ENCODE results near the gene S100Z.
A peak's percentile ranks its signal among the peaks of the same experiment; 100 is the strongest.
"Not testable (repeated sequence)": the region's sequence is repeated elsewhere in the genome, so short reads cannot be mapped to it uniquely, and the experiment has no call there.

S100Z gene

DNA sequence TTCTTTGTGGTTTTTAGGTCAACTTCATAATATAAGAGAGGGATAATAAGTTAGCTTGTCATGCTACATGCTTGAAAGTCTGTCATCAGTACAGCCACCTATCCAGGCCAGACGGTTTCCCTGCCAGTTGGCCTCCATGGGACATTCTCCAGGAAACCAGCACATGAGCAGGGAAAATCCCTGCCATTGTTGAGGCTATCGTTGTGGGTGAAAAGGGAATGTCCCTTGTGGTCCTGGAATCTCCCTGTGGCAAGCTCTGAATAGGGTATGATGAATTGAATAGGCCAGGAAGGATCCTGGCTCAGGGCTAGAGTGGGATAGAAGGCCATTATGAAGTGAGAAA is 18.7 kb upstream of the S100Z start:
- no peak for DNase-seq

DNA sequence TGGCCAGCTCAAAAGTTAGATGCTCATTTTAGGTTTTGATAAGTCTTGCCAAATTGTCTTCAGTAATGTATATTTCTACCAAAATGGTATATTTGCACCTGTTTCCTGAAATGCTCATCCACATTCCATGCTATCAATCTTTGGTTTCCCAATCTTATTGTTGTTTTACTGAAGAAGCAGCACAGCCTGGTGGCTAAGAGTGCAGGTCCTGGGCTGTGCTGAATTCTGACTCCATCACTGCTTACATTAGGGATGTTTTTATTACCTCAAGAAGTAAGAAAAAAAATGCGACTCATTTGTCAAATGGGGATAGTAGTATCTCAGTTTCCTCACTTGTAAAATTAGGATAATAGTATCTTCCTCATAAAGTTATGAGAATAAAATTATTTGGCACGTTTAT is 13.6 kb upstream of the S100Z start:
- DNase-seq: no peak

DNA sequence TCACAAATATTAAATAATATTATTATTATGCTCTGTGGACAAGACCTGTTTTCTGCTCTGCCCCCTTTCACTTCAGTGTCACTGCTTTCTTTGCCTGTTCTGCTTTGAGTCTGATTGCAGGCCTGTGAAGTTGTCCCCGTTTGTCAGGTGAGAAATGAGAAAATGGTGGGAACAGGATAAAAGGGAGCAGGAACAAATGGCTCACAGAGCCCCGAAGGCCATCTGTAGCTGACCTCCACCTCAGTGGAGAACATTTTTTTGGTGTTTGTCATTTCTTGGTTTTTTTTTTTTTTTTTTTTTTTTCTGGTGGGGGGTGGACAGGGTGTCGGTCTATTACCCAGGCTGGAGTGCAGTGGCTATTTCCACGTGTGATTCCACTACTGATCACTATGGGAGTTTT is 13.2 kb upstream of the S100Z start:
- no peak for DNase-seq

DNA sequence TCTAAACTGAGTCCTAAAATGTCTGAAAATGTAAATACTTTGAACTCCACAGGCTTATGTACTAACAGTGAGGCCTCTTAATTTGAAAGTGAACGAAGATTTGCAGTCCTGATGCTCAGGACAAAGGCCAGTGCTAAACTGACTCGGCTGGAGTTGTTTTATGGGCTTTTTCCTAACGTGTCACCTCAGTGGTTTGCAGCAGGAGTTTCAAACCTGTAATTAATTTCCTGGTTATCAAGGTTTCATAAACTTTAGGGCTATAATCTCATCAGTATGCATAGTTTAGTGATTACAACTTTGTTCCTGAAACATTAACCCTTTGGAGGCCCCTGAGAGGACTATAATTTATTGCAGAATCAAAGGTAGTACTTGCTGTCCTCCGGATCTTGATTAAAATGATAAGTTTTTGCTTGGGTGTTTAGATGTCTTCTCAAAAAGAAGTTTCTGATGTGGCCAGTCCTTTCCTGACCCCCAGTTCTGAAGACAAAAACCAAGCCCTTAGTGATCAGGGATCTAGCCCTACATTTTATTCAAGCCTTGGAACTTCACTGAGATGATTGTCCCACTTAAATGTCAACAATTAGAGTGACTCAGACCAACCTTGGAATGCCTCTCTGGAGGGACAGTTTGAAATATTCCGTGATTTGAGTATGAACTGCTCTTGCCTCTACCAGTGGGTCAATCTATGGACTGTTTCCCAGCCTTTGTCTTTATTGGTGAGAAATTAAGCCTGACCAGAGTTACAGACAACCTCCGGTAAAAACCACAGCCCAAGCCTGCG is 11.1 kb upstream of the S100Z start:
- no peak for DNase-seq

DNA sequence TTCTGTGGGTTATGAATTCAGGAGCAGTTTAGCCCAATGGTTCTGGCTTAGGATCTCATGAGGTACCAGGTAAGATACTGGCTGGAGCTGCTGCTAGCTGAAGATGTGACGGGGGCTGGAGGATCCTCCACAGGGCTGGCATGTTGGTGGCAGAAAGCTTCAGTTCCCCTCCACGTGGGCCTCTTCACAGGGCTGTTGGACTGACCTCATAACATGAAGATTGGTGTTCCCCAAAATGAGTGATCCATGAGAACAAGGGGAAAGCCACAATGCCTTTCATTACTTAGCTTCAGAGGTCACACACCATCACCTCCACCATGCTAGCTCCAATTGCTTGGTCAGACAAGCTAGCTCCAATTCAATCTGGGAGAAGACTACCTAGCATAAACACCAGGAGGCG is 8.5 kb upstream of the S100Z start:
- no peak for DNase-seq

DNA sequence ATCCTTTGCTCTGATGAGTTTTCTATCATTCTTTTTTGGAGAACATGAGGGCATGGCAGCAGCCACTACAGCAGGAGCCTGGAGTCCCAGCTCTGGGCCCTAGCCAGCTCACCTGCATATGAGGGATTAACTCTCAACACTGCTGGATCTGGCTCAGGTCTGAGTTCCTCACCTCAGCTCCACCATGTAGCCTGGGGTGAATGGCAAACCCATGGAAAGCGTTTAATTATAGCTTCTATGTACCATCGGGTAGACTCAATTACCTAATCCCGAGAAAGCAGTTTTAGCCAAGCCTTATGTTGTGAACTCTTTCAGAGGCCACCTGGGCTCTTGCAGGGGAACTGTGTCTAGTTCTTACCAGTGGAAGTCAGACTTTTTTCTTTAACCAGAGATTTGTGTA is 3.9 kb upstream of the S100Z start:
- DNase-seq: no peak

DNA sequence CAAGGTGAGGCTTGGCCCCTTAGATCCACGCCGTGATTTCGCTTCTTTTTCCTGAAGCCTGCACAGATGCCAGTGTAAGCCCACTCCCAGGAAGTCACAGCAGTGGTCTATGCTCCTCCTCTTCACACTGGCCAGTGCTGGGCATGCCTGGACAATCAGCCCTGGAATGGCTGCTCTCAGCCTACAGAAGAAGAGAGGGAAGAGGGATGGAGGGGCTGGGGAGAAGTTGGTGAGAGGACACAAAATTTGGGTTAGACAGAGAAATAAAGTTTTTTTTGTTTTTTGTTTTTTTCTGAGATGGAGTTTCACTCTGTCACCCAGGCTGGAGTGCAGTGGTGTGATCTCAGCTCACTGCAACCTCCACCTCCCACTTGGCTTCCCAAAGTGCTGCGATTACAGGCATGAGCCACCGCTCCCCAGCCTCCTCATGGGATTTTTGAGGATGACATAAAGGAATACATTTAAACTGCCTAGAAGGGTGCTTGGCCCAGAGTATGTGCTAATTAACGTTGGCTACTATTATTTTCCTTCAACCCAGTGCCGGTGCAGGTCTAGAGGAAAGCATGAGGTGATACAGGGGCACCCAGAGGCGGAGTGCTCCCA is 830 bp downstream of the S100Z start:
- DNase-seq: no peak

DNA sequence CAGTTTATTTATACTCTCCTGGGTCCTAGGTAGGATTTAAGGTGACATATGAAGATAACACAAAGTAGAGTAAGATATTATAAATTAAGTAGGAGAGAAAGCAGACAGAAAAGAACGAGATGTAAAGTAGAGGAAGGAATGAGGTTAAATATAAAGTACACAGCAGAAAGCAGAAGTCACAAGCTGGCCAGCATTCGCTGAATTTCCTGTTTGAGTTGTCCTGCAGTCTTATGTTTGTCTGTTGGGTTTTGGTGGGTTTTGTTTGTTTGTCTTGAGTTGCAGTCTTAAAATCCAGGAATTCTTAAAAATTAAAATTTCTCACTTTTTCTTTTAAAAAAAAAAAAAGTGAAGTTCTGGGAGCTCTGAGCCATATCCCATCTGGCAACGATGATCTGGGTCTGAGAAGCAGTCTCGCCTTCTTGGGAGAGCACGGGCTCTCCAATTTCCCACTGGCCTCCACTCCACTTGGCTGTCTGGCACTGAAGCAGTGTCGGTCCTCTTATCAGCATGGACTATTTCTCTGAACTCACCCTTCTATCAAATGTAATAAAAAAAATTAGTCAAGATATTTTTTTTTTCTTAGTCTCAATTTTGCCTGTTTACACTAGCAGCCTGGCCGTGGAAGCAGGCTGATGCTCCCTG is 2.0 kb downstream of the S100Z start:
- no peak for DNase-seq

DNA sequence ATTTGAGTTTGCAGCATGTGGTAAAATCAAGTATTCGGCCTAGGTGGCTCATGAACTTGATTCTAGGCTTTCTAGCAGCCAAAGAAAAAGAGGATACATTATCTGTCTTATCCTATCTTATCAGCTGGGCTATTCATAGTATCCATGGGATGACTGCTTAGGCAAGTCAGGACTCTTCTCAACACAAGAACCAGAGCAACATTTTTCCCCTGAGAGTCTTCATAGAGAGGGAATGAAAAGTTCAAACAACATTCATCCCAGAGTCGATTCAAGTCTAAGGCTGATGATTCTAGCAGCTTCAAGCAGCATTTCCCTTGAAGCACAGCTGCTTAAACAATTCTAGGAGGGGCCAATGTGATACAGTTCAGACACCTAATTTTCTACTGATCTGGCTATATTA is 3.0 kb downstream of the S100Z start:
- no peak for DNase-seq

DNA sequence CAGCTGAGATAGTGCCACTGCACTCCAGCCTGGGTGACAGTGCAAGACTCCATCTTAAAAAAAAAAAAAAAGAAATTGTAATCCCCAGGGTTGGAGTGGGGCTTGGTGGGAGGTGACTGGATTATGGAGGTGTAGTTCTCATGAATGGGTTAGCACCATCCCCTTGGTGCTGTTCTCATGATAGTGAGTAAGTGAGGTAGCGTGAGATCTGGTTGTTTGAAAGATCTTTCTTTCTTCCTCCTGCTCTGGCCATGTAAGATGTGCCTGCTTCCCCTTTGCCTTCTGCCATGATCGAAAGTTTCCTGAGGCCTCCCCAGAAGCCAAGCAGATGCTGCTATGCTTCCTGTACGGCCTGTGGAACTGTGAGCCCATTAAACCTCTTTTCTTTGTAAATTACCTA is 3.9 kb downstream of the S100Z start:
- DNase-seq: not testable (repeated sequence)

DNA sequence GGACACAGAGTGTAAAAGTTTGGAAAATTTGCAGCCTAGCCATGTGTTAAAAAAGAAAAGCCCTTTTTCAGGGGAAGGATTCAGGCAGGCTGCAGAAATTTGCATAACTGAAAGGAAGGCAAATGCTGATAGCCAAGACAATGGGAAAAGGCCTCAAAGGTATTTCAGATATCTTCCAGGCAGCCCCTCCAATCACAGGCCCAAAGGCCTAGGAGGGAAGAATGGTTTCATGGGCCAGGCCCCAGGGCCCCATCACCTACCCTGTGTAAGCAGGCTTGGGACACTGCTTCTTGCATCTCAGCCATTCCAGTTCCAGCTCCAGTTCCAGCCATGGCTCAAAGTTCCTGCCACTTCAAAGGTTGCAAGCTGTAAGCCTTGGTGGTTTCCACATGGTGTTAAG is 4.8 kb downstream of the S100Z start:
- DNase-seq: no peak

DNA sequence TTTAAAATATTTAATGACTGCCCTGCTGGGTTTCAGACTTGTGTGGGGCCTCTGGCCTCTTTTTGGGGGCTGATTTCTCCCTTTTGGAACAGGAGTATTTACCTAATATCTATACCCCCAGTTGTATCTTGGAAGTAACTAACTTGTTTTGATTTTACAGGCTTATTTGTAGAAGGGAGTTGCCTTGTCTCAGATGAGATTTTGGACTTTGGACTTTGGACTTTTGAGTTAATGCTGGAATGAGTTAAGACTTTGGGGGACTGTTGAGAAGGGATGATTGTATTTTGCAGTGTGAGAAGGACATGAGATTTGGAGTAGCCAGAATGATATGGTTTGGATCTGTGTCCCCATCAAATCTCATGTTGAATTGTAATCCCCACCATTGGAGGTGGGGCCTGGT is 5.7 kb downstream of the S100Z start:
- not testable (repeated sequence) for DNase-seq

DNA sequence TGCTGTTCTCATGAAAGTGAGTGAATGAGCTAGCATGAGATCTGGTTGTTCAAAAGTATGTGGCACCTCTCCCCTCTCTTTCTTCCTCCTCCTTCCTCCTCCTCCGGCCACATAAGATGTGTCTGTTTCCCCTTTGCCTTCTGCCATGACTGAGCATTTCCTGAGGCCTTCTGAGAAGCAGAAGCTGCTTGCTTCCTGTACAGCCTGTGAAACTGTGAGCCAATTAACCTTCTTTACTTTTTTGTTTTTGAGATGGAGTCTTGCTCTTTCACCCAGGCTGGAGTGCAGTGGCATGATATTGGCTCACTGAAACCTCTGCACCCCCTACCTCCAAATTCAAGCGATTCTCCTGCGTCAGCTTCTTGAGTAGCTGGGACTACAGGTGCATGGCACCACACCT is 6.1 kb downstream of the S100Z start:
- DNase-seq: no peak

DNA sequence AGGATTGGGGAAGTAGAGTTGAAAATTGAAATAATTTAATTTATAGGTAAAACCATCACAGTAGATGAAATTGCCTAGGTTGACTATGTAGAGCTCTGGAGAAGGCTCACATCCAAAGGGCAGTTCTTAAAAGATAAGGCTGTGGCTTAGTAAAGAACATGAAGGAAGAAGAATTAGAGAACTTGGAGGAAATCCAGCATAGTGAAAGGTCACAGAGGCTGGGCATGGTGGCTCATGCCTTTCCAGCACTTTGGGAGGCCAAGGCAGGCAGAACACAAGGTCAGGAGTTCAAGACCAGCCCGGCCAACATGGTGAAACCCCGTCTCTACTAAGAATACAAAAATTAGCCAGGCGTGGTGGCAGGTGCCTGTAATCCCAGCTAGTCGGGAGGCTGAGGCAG is 7.0 kb downstream of the S100Z start:
- DNase-seq: not testable (repeated sequence)

DNA sequence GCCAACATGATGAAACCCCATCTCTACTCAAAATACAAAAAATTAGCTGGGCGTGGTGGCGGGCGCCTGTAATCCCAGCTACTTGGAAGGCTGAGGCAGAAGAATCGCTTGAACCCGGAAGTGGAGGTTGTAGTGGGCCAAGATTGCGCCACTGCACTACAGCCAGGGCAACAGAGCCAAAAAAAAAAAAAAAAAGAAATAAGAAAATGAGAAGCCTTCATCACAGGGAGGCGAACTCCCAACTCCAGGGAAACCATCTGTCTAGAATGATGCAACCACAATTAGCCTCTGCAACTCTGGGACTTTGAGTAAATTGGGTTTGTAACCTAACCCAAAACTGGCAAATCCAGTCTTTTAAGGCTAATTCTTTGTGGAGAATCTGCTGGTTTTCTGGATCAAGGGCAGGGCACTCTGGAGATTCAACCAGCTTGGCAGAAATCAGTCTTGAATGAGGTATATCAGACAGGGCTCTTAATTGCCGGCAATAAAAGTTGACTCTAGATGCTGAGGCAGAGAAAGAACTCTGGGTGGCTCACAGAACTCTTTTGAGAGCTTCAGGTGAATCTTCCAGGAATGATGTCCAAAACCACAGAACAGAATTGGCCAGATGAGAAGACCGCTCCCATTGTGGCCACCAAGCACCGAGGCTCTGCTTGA is 9.9 kb downstream of the S100Z start:
- no peak for DNase-seq

DNA sequence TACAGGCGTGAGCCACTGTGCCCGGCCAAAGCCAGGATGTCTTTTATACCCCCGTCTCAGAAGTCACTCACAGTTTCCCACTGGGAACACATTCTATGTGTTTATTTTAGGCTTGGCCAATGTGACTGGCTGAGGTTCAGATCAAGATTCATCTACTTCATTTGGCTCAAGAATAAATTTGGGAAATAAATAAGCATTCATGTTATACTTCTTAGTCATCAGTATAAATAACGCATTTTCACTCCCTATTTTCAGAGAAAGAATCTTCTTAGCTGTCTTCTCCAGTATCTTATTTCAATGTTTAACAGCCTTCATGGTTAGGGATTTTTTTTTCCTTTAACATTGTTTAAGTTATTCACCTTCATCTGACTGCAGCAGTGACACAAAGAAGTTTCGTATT is 11.8 kb downstream of the S100Z start:
- no peak for DNase-seq

DNA sequence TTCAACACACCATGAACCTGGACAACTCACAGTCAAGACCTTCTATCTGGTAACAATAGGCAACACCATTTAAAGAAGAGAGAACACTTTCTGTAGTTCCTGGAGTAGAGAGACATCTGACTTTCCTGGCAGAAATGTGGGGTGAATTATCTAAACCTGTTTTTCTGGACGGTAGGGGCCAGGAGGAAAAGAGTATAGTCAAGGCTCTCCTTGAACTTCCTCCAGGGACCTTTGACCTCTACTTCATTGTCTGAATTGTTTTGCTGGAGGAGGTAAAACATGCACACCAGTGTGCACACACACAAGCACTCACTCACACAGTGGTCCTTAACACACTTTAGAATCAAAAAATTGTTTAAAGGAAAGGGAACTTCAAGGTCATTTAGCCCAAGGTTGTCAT is 13.2 kb downstream of the S100Z start:
- DNase-seq: no peak

DNA sequence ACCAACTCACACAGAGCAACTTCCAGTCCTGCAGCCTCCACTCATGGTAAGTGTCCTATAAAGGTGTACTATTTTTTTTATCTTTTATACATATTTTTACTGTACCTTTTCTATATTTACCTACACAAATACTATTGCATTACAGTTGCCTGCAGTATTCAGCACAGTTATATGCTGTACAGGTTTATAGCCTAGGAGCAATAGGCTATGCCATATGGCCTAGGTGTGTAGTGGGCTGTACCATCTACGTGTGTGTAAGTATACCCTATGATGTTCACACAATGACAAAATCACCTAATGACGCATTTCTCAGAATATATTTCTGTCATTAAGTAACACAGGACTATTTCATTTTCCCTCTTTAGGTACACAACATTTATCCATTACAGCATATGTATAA is 16.7 kb downstream of the S100Z start:
- DNase-seq: no peak

DNA sequence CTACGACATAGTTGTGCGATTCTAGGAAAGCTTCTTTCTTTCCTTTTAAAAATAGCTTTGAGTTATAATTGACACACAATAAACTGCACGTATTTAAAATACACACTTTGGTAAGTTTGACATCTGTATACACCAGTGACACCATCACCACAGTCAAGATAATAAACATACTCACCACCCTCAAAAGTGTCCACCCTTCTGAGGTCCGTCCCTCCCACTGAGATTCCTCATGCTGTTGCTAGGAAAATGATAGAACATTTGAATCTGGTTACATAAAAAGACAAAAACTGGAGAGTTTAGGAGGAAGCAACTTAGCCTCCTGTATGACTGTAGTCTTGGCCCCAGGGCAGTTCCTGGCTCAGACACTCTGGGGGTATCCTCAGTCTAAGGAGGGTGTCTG is 17.2 kb downstream of the S100Z start:
- no peak for DNase-seq

DNA sequence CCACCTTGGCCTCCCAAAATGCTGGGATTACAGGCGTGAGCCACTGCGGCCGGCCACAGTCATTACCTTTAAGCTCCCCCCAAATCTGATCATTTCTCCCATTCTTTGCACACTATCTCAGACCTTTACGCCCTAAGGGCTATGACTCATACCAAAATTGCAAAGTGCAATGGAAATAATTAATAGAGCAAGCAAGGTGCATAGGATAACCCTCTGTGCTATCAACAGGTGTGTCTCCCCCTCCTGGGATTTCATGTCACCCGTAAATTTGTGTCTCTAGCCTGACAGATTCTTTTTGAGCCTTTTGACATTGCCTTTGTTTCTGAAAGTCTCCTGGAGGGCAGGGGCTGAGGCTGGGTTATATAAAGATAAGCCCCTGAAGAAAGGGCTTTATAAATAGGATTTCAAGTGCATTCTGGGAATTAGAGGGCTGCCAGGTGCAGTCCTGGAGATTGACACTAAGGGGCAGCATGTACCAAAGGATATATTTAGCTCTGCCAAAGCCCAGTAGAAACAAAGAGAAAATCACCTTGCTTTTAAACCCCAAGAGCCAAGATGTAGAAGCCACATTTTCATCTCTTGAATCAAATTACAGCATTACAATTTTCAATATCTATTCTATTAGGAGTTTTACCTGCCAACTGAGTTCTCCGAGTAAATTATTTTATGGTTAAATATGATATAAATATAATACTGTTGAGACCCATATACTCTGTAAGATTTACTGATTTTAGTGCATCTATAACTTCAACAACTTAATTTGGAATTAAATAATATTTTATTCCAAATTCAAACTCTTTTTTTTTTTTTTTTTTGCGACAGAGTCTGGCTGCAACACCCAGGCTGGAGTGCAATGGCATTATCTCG is 18.2 kb downstream of the S100Z start:
- DNase-seq: peak; percentile 51

DNA sequence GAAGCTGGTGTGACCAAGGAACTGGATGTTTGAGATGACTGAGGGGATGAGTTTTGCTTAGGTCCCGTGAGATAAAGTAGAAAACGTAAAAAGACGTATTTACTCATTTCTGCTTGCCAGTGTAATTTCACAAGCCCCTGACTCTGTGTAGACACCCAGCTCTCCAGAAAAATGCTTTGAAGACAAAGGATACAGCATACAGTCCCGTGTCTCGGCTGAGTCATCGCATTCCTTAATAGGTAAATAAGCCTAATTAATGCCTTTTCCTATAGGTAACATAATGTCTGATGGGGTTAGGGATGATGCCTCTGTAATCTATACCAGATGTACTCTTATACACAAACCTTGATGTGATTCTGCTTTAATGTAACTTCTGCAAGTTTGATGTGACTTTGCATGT is 20.2 kb downstream of the S100Z start:
- no peak for DNase-seq

DNA sequence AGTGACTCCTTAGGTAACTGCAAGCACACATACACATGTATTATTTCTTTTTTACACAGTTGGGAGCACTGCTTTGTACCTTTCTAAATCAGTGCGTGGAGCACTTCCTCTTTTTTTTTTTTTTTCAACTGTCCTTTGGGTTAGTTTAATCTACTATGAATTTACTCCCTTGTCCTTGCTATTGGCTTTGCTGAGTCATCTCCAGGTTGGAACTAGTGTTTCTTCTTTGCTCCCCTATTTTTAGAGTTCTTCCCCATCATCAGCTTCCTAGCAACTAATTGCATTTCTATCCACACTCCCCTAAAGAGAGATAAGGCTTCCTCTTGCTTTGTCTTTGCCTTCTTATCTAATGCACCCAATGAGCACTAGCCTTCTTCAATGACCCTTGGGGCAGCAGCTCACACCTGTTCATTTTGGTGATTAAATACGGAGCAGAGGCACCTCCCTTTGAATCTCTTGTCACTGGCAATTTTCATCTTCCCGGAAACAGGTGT is 24.3 kb downstream of the S100Z start:
- no peak for DNase-seq
